GM12801 (cell line): ENCODE results near the gene NOS1AP.

Experiments used
- CTCF ChIP-seq: IDR thresholded peaks from one replicate; pipeline ENCODE4 v1.5.1; 2011; ENCODE audit warnings: control low read depth; ENCODE audit not compliant: insufficient read length; ENCODE audit errors: extremely low read depth

Gene NOS1AP

DNA sequence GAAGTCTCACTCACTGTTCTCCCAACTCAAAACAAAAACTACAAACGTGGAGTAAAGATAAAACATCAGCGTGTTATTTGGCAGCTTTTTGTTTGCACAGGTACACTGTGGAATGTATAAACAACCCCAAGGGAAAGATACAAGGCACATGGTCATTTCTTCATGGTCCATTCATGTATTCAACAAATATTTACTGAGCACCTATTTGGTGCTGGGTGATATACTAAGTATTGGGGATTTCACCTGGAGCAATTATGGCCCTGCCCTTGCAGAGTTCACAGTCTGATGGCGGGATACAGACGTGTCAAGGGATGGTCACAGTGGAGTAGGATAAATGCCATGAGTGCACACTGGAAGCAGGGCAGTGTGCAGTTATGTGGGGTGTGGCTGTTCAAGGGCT, 171.1 kb downstream of the NOS1AP start:
- no peak for TF ChIP-seq CTCF

DNA sequence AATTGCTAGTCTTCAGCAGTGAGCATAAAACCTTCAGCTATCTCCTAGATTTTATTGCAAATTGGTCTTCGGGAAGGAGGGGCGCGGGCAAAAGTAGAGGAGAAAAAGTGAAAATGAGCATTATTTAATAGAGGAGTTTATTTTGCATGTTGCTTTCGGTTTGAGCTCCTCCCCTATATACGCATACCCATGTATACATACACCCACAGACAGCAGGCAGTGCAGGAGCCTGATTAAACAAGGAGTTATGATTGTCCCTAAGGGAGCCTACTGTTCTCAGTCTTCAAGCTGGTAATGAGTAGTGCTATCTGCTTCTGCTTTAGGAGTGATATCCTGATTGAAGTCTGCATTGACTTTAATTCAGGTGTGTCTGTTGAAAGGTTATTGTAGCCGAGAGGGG, 173.3 kb downstream of the NOS1AP start:
- no peak for TF ChIP-seq CTCF

DNA sequence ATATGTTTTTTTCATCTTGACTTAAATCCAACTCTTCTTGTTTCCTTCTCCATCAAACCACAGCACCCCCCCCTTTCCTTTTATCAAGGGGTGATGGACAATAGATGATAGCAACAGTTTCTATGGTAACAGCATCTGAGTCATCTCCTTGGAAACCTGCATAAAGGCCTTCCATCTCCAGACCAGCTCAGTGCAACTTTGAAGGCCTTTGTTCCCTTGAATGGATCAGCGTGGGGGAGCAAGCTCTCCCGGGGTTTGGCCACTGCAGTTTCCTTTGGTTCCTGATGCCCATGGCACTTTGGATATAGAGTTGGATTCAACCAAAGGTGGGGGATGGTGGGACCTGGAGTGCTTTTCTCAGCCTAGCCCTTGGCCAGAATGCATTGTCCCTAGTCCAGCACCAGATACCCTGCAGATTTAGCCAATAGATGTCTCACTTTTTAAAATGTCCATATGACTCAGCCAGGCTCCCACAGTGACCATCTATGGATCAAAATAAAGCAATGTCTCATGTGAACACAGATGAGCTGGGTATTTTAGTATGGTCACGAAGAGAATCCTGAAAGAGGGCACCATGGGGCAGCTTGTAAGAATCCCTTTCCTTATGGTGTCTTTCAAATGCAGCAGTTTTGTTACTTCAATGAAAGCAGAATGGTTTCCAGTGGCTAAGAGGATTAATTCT, 179.5 kb downstream of the NOS1AP start:
- no peak for TF ChIP-seq CTCF

DNA sequence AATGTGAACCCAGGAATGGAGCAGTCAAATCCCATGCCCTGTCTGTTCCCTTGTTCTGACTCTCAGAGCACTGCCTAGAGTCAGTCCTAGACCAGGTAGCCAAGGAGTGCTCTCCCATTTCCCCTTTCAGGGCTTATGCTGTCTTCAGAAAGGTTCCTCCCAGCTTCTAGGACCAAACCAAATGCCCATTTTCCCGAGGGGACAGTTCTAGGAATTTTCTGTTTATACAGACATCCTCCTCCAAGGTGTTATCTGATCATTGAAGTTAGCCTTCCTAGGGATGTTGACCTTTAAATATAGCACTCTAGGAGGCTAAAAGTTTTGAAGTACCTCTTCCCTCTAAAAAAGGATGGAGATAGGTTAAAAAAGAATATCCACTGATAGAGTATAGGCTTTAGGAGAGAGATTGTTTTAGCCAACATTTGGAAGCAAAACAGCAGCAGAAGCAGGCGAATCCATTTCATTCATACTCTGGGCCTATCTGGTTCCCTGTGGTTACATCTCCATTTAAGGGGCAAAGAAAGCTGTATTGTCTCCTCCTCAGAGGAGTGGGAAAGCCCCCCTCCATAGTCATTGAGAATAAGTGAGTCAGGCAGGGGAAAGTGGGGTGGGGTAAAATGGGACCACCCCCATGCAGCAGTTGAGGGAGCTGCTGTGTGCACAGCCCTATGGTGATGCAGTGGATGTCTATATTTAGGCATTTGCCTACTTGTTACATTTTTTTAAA, 180.7 kb downstream of the NOS1AP start:
- no peak for TF ChIP-seq CTCF

DNA sequence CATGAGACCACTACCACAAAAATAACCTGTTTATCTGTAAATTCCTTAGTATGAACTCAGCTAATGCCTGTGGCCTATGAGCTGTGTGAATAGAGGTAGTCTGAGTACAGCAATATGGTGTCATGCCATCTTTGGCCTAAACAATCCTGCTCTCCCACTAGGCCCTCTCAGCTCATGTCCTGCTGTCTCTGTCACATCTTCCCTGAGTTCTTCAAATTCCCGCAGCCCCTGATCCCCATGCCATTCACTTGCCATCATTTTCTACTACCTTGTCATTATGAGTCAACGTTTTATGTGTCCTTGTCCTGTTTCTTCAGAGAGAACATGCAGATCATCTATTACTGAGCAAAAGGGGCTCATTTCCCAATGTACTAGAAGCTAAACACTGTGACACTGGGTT, 181.6 kb downstream of the NOS1AP start:
- TF ChIP-seq CTCF: no peak

- no peak for TF ChIP-seq CTCF
These were observed 182.7 kb downstream of the NOS1AP start for GRCh38 chr1:162252214-162252613.

- TF ChIP-seq CTCF: no peak
These were observed 184.3 kb downstream of the NOS1AP start for GRCh38 chr1:162253790-162254189.
